Measurements from ENCODE around the gene SSBP3. TPM values are rescaled to one million over a fixed set of nuclear protein-coding genes. Genes with fewer than 3 reads are reported as not detected.

The SSBP3 gene
- total RNA-seq, 1 experiment from 2014 or later = 15.0 TPM

DNA sequence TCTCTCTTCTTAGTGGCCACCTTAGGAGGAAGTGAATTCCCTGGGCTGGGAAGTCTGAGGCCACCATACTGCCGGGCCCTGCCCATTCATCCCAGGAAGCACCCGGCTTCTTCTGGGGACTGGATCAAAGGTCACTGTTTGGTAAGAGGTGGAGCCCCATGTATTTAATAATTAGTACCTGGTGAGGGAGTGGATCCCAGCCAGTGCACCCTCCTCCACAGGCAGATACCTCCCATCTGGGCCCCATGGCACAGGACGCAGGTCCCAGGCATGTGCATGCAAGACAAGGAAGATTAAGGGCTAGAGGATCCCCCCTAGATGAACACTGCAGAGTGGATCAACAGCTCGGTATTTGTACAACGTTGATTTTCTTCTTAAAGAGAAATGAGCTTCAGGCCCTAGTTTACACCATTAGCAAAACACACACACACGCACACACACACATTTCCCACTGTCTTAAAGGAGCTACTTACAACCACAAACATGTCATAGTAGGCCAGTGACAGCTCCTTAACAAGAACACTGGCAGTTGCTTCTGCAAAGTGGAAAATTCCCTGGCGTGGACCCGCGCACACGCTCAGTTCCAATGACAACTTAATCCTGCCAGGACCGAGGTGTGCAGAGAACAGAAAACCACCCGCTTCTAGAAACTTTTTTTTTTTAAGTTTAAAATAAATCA, 115.5 kb downstream of the SSBP3 start:
- H3K36me3 ChIP-seq (ENCODE audit: low read depth, low read length) = no peaks in the 10 kb centered on the region
- H3K79me2 ChIP-seq (ENCODE audit: low read length) = no peaks in the 10 kb centered on the region
- no peak overlapping the region for H3K4me3 ChIP-seq (ENCODE audit: low read length)
- no peaks in the 10 kb centered on the region for H3K27me3 ChIP-seq (ENCODE audit: low read length)
- no peak overlapping the region for H2AFZ ChIP-seq (ENCODE audit: low read length)
- no peak for ATAC-seq
- TF ChIP-seq EZH2 (IDR thresholded peaks at IDR 0.05; ENCODE audit: low read length, unreplicated experiment) (no peak), EZH2phosphoT487 (IDR thresholded peaks at IDR 0.05; ENCODE audit: borderline replicate concordance, low read length) (no peak)
- intact Hi-C loops (cut with micrococcal nuclease) = no loop called here
- no peaks in the 10 kb centered on the region for H3F3A ChIP-seq (ENCODE audit: low read length, unreplicated experiment)
- BruUV-seq (replicated peaks) = no TSS peak
- H3K4me2 ChIP-seq (ENCODE audit: low read length) = no peak overlapping the region
- H3K9ac ChIP-seq (ENCODE audit: low read length) = no peak overlapping the region
- H3K9me3 ChIP-seq (ENCODE audit: low read length) = no peaks in the 10 kb centered on the region
- no peaks in the 10 kb centered on the region for H3K4me1 ChIP-seq (ENCODE audit: insufficient read depth, low read length)
- POLR2A ChIA-PET (ENCODE audit: unreplicated experiment) = no interaction called here
- no peak for DNase-seq
- no peaks in the 10 kb centered on the region for H3K9me2 ChIP-seq (replicated peaks; ENCODE audit: low read length)
- CTCF ChIA-PET = interaction anchor here (0.5 to 0.6 kb wide), 3 partner anchors 181 to 517 kb away, joined by 3 to 5 read pairs (median 4); no protein-coding TSS in a partner anchor
- no peaks in the 10 kb centered on the region for H4K20me1 ChIP-seq (ENCODE audit: low read length)
- no peak overlapping the region for H3K27ac ChIP-seq (ENCODE audit: low read length)

DNA sequence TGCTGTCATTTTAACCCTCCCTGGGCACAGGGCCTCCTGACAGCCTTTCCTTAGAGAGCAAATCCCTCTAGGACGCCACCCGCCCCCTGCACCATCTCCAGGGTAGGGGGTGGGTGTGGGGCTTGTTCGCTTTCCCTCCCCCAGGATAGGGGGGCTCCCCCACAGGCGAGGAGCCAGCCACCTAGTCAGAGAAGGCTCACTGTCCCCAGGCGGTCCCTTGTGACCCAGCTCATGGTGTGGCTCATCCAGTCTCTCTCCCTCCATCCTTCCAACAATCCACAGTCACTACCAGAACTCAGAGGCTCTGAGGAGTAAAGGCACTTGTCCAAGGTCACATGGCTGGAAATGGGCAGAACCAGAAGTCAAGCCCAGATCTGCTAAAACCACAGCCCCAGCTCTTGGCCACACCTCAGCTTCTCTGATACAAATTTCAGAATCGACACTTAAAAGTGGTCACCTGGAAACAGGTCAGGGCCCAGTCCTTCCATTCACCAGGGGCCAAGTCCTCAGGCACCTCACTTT, 116.4 kb downstream of the SSBP3 start:
- no TSS peak for BruUV-seq (replicated peaks)
- no peak overlapping the region for H3K27ac ChIP-seq (ENCODE audit: low read length)
- ChIA-PET POLR2A (ENCODE audit: unreplicated experiment) (no interaction called here), CTCF (interaction anchor here (0.6 kb wide), 1 partner anchor 518 kb away, joined by 4 read pairs; no protein-coding TSS in a partner anchor)
- no peak overlapping the region for H3K4me2 ChIP-seq (ENCODE audit: low read length)
- TF ChIP-seq, protein P1, sequence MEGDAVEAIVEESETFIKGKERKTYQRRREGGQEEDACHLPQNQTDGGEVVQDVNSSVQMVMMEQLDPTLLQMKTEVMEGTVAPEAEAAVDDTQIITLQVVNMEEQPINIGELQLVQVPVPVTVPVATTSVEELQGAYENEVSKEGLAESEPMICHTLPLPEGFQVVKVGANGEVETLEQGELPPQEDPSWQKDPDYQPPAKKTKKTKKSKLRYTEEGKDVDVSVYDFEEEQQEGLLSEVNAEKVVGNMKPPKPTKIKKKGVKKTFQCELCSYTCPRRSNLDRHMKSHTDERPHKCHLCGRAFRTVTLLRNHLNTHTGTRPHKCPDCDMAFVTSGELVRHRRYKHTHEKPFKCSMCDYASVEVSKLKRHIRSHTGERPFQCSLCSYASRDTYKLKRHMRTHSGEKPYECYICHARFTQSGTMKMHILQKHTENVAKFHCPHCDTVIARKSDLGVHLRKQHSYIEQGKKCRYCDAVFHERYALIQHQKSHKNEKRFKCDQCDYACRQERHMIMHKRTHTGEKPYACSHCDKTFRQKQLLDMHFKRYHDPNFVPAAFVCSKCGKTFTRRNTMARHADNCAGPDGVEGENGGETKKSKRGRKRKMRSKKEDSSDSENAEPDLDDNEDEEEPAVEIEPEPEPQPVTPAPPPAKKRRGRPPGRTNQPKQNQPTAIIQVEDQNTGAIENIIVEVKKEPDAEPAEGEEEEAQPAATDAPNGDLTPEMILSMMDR (conservative IDR thresholded peaks at IDR 0.05; ENCODE audit: low read depth, low read length) = no peak
- TF ChIP-seq EZH2phosphoT487 (IDR thresholded peaks at IDR 0.05; ENCODE audit: borderline replicate concordance, low read length) (no peak), EZH2 (IDR thresholded peaks at IDR 0.05; ENCODE audit: low read length, unreplicated experiment) (no peak)
- DNase-seq (no peak), ATAC-seq (no peak)
- H3K27me3 ChIP-seq (ENCODE audit: low read length) = no peaks in the 10 kb centered on the region
- H2AFZ ChIP-seq (ENCODE audit: low read length) = no peak overlapping the region
- H3K79me2 ChIP-seq (ENCODE audit: low read length) = no peaks in the 10 kb centered on the region
- no peaks in the 10 kb centered on the region for H3K9me3 ChIP-seq (ENCODE audit: low read length)
- no peaks in the 10 kb centered on the region for H4K20me1 ChIP-seq (ENCODE audit: low read length)
- H3K4me3 ChIP-seq (ENCODE audit: low read length) = no peak overlapping the region
- H3K9me2 ChIP-seq (replicated peaks; ENCODE audit: low read length) = no peaks in the 10 kb centered on the region
- H3K36me3 ChIP-seq (ENCODE audit: low read depth, low read length) = no peaks in the 10 kb centered on the region
- H3K4me1 ChIP-seq (ENCODE audit: insufficient read depth, low read length) = no peaks in the 10 kb centered on the region
- intact Hi-C loops (cut with micrococcal nuclease) = no loop called here
- no peaks in the 10 kb centered on the region for H3F3A ChIP-seq (ENCODE audit: low read length, unreplicated experiment)
- no peak overlapping the region for H3K9ac ChIP-seq (ENCODE audit: low read length)

DNA sequence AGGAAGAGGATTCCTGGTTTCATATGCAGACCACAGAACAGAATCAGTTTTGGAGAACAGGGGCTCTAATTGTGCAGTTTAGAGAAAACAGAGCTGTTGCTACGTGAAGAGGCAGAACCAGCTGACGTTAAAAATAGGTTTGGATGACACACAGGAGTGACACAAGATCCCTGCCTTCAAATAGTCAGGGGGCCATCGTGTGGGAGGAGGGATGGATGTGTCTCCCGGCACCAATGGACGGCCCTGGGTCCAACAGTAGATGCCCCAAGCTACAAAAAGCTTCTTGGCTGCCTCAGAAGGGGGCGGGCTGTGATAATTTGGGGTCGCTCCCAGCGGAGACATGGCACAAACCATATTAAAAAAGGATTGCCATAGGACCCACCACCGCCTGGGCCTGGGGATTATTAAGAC, 118.4 kb downstream of the SSBP3 start:
- Histone ChIP-seq H2AFZ (ENCODE audit: low read length) (no peak overlapping the region), H3K4me1 (ENCODE audit: insufficient read depth, low read length) (no peaks in the 10 kb centered on the region), H4K20me1 (ENCODE audit: low read length) (no peaks in the 10 kb centered on the region), H3K9ac (ENCODE audit: low read length) (no peak overlapping the region), H3K4me3 (ENCODE audit: low read length) (no peak overlapping the region), H3K4me2 (ENCODE audit: low read length) (no peak overlapping the region), H3K9me2 (replicated peaks; ENCODE audit: low read length) (no peaks in the 10 kb centered on the region), H3K9me3 (ENCODE audit: low read length) (no peaks in the 10 kb centered on the region), H3F3A (ENCODE audit: low read length, unreplicated experiment) (no peaks in the 10 kb centered on the region), H3K27ac (ENCODE audit: low read length) (no peak overlapping the region), H3K36me3 (ENCODE audit: low read depth, low read length) (no peaks in the 10 kb centered on the region), H3K79me2 (ENCODE audit: low read length) (no peaks in the 10 kb centered on the region), H3K27me3 (ENCODE audit: low read length) (no peaks in the 10 kb centered on the region)
- ChIA-PET CTCF (no interaction called here), POLR2A (ENCODE audit: unreplicated experiment) (no interaction called here)
- TF ChIP-seq EZH2 (IDR thresholded peaks at IDR 0.05; ENCODE audit: low read length, unreplicated experiment) (no peak), EZH2phosphoT487 (IDR thresholded peaks at IDR 0.05; ENCODE audit: borderline replicate concordance, low read length) (no peak)
- TF ChIP-seq, protein P1 (conservative IDR thresholded peaks at IDR 0.05; ENCODE audit: low read depth, low read length) = no peak
- intact Hi-C loops (cut with micrococcal nuclease) = no loop called here
- BruUV-seq (replicated peaks) = no TSS peak
- ATAC-seq (no peak), DNase-seq (no peak)
